RWPE1 (cell line): ENCODE data around the gene CTDSP1.

Experiments used
- CTCF ChIA-PET: fragments of 350-600 bp; sonication (Branson Sonifier 250); formaldehyde crosslinking; extraction: SDS; loops from one replicate; lab custom pipeline; 2021; lab: Yijun Ruan, JAX
- POLR2A ChIA-PET: fragments of 400-600 bp; formaldehyde crosslinking; extraction: SDS; loops from one replicate; lab custom pipeline; 2020; ENCODE audit warnings: antibody characterized with exemption; ENCODE audit not compliant: low non-redundant PET; lab: Yijun Ruan, JAX
- DNase-seq: peaks from one replicate; pipeline ENCODE4 v3.0.0; 2012; ENCODE audit warnings: low spot score
- H3K27ac ChIP-seq: fragments of 450-650 bp; 2 replicates; pipeline ENCODE4 v1.5.1; 2017
- TF ChIP-seq, protein P1 (sequence below): fragments of 450-650 bp; conservative IDR thresholded peaks from 2 replicates; pipeline ENCODE4 v1.5.1; 2017; ENCODE audit warnings: low read depth, mild to moderate bottlenecking

Gene CTDSP1

DNA sequence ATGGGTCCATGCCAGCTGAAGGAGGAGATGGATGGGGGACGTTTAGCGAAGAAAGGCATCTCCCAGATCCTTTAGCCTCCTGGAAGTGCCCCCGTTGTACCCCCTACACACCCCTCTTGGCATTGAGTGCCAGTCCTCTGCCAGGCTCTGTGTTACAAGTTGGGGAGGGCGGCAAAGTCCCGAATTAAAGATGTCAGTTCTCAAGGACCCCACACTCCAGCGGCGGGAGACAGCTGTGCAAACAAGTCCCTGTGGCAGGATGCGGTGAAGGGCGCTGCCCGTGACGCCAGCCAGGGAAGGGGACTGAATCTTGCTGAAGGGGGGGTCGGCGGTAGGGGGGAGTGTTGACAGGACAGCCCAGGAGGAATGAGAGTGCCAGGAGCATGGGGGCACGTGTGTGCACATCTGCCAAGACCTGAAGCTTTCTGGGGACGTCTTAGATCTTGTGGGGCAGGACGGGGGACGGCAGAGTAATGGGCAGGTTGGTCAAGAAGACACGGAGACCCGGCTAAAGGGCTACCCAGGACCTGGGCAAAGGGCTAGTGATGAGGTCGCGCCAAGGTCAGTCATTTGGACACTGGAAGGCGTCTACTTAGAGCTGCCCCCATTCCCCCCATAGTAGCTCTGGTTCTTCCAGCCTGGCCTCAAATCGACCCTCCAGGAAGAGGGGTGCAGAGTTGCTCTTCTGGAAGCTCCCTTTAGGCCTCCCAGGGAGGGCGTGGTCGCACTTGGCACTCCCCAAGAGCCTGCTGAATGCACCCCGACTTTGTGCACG lies 2.8 kb upstream of the CTDSP1 start:
- H3K27ac ChIP-seq, result peak overlapping the region; percentile 99
- CTCF ChIA-PET, result interaction anchor here (0.5 to 1.0 kb wide), 8 partner anchors 8 to 495 kb away, joined by 3 to 5 read pairs (median 3); no protein-coding TSS in a partner anchor
- TF ChIP-seq, protein P1, sequence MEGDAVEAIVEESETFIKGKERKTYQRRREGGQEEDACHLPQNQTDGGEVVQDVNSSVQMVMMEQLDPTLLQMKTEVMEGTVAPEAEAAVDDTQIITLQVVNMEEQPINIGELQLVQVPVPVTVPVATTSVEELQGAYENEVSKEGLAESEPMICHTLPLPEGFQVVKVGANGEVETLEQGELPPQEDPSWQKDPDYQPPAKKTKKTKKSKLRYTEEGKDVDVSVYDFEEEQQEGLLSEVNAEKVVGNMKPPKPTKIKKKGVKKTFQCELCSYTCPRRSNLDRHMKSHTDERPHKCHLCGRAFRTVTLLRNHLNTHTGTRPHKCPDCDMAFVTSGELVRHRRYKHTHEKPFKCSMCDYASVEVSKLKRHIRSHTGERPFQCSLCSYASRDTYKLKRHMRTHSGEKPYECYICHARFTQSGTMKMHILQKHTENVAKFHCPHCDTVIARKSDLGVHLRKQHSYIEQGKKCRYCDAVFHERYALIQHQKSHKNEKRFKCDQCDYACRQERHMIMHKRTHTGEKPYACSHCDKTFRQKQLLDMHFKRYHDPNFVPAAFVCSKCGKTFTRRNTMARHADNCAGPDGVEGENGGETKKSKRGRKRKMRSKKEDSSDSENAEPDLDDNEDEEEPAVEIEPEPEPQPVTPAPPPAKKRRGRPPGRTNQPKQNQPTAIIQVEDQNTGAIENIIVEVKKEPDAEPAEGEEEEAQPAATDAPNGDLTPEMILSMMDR, result no peak
- peak; percentile 36 for DNase-seq
- POLR2A ChIA-PET, result interaction anchor here (0.7 to 1.3 kb wide), 4 partner anchors 17 to 127 kb away, joined by 3 to 6 read pairs (median 4); partner anchors contain the start of genes AAMP and PNKD

DNA sequence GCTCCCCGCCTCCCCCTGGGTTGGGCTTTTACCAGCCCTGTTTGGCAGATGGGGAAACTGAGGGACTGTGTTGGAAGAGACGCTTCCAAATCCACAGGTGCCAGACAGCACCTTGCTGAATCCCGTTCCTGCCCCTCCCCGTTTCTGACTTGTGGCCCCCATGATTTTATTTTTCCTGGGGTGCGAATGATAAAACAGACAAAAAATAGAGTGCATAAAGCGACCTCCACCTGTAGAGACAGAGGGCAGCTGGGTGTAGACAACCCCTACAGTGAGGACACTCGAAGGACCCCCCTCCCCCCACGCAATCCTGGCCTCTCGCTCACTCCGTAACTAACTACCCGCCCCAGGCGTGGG lies 2.2 kb upstream of the CTDSP1 start:
- CTCF ChIA-PET, result interaction anchor here (0.6 kb wide), 1 partner anchor 251 kb away, joined by 4 read pairs; no protein-coding TSS in a partner anchor
- DNase-seq, result no peak
- POLR2A ChIA-PET, result interaction anchor here (0.7 to 1.3 kb wide), 2 partner anchors 103 to 127 kb away, joined by 3 to 6 read pairs; partner anchors contain the start of genes AAMP and PNKD
- TF ChIP-seq, protein P1, result no peak
- H3K27ac ChIP-seq, result peak overlapping the region; percentile 99

DNA sequence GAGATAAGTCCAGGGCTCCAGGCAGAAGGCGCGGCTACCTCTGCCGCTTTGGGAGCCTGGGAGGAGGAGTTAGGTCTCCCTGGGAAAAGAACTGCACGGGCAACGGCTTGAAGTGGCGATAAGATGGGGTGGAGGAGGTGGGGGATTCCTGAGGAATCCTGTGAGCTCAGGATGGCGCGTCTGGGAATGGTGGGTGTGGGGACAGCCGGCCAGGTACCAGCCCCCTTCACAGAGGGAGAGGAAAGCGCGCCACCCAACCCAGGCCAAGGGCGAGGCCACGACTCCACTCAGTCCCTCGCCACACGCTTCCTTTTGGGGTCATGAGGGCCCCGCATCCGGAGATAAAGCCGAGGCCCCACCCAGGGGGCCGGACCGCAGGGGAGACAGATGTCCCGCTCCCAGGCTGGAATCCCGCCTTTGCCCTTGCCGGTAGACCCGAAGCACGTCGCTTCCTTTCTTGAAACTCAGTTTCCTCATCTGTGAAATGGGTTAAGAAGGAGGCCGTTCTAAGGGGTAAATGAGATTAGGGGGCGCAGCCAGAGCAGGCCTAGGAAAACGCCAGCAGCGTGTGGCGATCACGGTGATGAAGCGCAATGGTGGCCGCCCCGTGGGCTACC lies 1.7 kb upstream of the CTDSP1 start:
- H3K27ac ChIP-seq, result peak overlapping the region; percentile 99
- POLR2A ChIA-PET, result interaction anchor here (0.7 to 1.3 kb wide), 2 partner anchors 103 to 128 kb away, joined by 3 to 6 read pairs; partner anchors contain the start of genes AAMP and PNKD
- TF ChIP-seq, protein P1, result no peak
- peak; percentile 88 for DNase-seq
- CTCF ChIA-PET, result interaction anchor here (0.6 kb wide), 1 partner anchor 251 kb away, joined by 4 read pairs; no protein-coding TSS in a partner anchor

DNA sequence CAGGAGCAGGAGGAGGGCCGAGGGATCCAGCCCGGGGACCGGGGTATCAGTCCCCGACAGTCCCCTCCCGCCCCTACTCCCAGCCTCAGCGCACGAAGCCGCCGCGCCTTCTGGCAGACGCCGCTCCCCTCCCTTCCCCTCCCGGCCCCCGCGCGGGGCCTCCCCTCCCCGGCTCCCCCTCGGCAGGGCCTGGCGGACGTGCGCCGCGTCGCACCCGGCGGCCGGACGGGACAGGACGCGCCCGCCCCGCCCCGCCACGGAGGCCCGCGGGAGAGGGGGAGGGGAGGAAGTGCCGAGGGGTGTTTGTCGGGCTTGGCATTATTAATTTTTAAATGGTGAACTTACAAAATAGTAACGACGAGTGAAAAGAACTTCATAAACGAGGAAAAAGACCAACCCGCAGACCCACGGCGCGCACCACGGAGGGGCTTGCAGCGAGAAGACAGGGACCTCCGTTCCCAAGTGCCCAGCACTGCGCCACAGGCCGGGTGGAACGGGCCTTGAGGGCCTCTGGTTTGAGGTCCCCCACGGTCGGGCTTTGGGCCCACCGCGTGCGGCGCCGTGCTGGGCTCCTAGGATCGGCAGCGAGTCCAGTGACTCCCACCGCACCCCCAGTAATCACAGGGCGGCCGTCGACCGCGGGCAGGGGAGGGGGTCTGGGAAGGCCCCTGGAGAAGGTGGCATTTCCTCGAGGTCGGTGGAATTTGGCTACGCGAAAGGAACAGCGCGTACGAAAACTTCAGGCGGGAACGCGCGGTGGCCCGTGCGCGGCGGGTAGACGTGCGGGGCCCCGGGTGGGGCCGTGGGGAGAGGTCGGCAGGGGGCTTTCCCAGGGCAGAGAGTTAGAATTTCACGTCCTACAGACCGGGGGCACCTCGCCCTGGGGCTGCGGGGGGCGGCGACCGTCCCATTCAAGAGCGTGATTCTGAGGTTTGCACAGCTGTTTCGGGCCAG lies 954 bp upstream of the CTDSP1 start:
- ChIA-PET CTCF (interaction anchor here (0.6 kb wide), 1 partner anchor 278 kb away, joined by 3 read pairs; no protein-coding TSS in a partner anchor), POLR2A (interaction anchor here (1.3 kb wide), 1 partner anchor 104 kb away, joined by 6 read pairs; no protein-coding TSS in a partner anchor)

DNA sequence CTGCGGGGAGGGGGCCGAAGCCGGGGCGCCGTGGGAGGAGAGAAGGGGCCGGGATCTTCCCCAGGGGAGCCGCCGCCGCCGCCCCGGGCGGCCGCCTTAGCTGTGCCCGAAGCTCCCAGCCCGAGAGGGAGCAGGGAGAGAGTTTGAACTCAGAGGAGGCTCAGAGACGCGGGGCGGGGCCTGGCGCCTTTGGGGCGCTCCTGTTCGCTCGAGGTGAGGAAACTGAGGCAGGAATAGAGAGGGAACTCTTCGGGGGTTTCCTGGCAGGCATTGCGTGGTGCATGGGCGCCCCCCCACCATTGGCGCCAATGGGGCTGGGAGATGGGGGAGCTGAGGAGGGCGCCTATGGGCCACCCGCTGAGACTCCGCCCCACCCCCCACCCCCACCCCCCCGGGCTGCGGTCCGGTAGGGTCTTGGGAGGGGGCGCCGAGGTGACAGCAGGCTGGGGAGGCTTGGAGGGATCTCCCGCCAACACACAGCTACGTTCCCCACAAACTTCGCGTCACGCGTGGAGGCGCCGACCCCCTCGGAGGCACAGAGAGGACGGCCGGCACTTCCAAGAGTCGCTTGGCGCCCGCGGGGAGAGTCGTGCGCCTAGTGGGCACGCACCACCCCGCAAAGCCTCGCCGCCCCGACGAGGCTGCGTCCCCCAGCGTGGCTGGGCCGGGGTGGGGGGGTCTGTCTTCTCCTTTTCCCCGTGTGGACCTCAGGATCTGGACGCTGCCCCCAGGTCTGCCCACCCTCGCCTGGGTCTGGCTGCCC lies 680 bp downstream of the CTDSP1 start:
- POLR2A ChIA-PET, result no interaction called here
- CTCF ChIA-PET, result interaction anchor here (0.6 to 0.7 kb wide), 2 partner anchors 53 to 894 kb away, joined by 3 to 4 read pairs; no protein-coding TSS in a partner anchor
- peak overlapping the region; percentile 99 for H3K27ac ChIP-seq
- DNase-seq, result peak; percentile 36
- TF ChIP-seq, protein P1, result no peak

More for the DNA sequence above, 954 bp upstream of the CTDSP1 start:
- peak; percentile 73 for DNase-seq
- TF ChIP-seq, protein P1, result no peak
- peak overlapping the region; percentile 99 for H3K27ac ChIP-seq
